ENCODE data around the gene ZNF235.
"Not testable (repeated sequence)": the region's sequence is repeated elsewhere in the genome, so short reads cannot be mapped to it uniquely, and the experiment has no call there.

Gene ZNF235

DNA sequence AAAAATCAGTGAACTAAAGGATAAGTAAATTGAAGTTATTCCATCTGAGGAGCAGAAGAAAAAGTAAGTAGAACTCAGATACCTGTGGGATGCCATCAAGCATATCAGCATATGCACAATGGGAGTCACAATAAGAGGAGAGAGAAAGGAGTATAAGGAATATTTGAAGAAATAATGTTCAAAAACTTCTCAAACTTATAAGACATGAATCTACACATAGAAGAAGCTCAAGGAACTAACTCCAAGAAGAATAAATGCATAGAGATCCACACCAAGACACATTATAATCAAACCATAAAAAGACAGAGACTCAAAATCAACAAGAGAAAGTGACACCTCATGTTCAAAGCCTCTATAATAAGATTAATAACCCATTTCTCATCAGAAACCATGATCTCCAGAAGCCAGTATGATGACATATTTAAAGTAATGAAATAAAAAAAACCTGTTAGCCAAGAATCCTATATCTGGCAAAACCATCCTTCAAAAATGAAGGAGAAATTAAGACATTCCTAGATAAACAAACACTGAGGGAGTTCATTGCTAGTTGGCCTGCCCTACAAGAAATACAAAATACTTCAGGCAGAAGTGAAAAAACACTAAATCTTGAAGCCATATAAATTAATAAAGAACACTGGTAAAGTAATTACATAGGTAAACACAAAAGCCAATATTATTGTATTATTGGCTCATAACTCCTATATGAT lies 49.0 kb downstream of the ZNF235 start:
- no peak for DNase-seq

DNA sequence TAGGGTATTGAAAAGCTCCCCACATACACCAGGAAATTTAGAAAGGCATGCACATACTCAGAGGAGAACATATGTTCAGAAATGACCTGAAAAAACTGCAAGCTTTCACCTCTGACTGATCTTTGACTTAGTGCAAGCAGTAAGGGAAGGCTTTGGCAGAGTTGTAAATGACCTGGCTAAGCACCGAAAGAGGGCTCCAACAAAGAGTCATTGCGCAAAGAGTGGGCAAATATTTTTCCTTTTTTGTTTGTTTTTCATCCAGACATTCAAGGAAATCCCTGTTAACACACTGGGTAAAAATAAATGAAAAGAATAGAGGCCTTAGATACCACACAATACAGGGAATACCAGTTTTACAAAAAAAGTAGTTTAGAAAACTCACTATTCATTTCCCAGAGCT lies 50.3 kb downstream of the ZNF235 start:
- no peak for DNase-seq

DNA sequence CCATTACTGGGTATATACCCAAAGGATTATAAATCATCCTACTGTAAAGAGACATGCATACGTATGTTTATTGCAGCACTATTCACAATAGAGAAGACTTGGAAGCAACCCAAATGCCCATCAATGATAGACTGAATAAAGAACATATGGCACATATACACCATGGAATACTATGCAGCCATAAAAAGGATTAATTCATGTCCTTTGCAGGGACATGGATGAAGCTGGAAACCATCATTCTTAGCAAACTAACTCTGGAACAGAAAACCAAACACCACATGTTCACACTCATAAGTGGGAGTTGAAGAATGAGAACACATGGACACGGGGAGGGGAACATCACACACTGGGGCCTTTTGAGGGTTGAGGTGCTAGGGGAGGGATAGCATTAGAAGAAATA lies 51.4 kb downstream of the ZNF235 start:
- not testable (repeated sequence) for DNase-seq

DNA sequence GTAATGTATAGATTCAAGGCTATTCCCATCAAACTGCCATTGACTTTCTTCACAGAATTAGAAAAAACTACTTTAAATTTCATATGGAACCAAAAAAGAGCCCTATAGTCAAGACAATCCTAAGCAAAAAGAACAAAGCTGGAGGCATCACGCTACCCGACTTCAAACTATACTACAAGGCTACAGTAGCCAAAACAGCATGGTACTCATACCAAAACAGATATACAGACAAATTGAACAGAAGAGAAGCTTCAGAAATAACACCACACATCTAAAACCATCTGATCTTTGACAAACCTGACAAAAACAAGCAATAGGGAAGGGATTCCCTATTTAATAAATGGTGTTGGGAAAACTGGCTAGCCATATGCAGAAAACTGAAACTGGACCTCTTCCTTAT lies 52.5 kb downstream of the ZNF235 start:
- not testable (repeated sequence) for DNase-seq

DNA sequence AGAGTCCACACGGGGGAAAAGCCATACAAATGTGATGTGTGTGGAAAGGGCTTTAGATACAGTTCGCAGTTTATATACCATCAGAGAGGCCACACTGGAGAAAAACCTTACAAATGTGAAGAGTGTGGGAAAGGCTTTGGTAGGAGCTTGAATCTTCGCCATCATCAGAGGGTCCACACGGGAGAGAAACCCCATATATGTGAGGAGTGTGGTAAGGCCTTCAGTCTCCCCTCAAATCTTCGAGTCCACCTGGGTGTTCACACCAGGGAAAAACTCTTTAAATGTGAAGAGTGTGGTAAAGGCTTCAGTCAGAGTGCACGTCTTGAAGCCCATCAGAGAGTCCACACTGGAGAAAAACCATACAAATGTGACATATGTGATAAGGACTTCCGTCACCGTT lies 68.4 kb downstream of the ZNF235 start:
- no peak for DNase-seq
